Measurements from ENCODE around the gene N4BP2. TPM values are rescaled to one million over a fixed set of nuclear protein-coding genes. Genes with fewer than 3 reads are reported as not detected.

Gene N4BP2
- total and polyA plus RNA-seq, 2 of the 8 experiments (the other 6 are each of a cell fraction or from before 2014, with no cell fraction given), result 4.4 to 44.7 TPM

- TF ChIP-seq, protein P1, sequence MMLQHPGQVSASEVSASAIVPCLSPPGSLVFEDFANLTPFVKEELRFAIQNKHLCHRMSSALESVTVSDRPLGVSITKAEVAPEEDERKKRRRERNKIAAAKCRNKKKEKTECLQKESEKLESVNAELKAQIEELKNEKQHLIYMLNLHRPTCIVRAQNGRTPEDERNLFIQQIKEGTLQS (IDR thresholded peaks at IDR 0.05; ENCODE audit: insufficient read depth, low read depth, low read length), result no peak
- TF ChIP-seq TEAD4 (IDR thresholded peaks at IDR 0.05; ENCODE audit: low read depth, low read length) (no peak), E2F6 (IDR thresholded peaks at IDR 0.05) (no peak)
Measured at GRCh38 chr4:40118861-40119260, 62.2 kb downstream of the N4BP2 start (continued).
